GM10847 (cell line): ENCODE measurements around the gene HK3.

Experiments used
- POLR2A ChIP-seq: IDR thresholded peaks from 2 replicates; pipeline ENCODE4 v1.6.1; 2011; ENCODE audit not compliant: insufficient read length; ENCODE audit errors: extremely low read depth

Gene HK3

GRCh38 chr5:176880366-176881020 lies 18.7 kb downstream of the HK3 start:
- TF ChIP-seq POLR2A: no peak

- TF ChIP-seq POLR2A: no peak
These were observed 19.3 kb downstream of the HK3 start for GRCh38 chr5:176879663-176880361.

GRCh38 chr5:176878906-176879662 lies 20.1 kb downstream of the HK3 start:
- no peak for TF ChIP-seq POLR2A

- no peak for TF ChIP-seq POLR2A
These were observed 20.7 kb downstream of the HK3 start for GRCh38 chr5:176878463-176878862.

GRCh38 chr5:176877793-176878331 lies 21.3 kb downstream of the HK3 start:
- no peak for TF ChIP-seq POLR2A

GRCh38 chr5:176876506-176877431 lies 22.4 kb downstream of the HK3 start:
- no peak for TF ChIP-seq POLR2A

GRCh38 chr5:176875783-176876505 lies 23.2 kb downstream of the HK3 start:
- no peak for TF ChIP-seq POLR2A

GRCh38 chr5:176875014-176875550 lies 24.1 kb downstream of the HK3 start:
- TF ChIP-seq POLR2A: no peak

- TF ChIP-seq POLR2A: no peak
These were observed 24.9 kb downstream of the HK3 start for GRCh38 chr5:176874198-176874780.

- TF ChIP-seq POLR2A: no peak
These were observed 25.5 kb downstream of the HK3 start for GRCh38 chr5:176873541-176874172.

GRCh38 chr5:176870110-176870591 lies 29.0 kb downstream of the HK3 start:
- no peak for TF ChIP-seq POLR2A

GRCh38 chr5:176869501-176870109 lies 29.5 kb downstream of the HK3 start:
- TF ChIP-seq POLR2A: no peak

GRCh38 chr5:176868731-176869130 lies 30.4 kb downstream of the HK3 start:
- TF ChIP-seq POLR2A: no peak

- no peak for TF ChIP-seq POLR2A
These were observed 31.0 kb downstream of the HK3 start for GRCh38 chr5:176868126-176868525.
